ENCODE measurements around the gene C1QTNF2. TPM values are rescaled to one million over a fixed set of nuclear protein-coding genes. Genes with fewer than 3 reads are reported as not detected.

The C1QTNF2 gene
- total RNA-seq, 1 donor from 2014 or later: 2.2 TPM

- no peak for TF ChIP-seq CTCF (IDR thresholded peaks at IDR 0.05)
- Histone ChIP-seq H3K27me3 (no peaks in the 10 kb centered on the region), H3K36me3 (no peaks in the 10 kb centered on the region), H3K9me3 (no peaks in the 10 kb centered on the region), H3K4me1 (peaks cover 9% of the 10 kb centered on the region), H3K27ac (peak overlapping the region; percentile 62), H3K4me3 (peak overlapping the region; percentile 8)
- DNase-seq (no peak), ATAC-seq (peak; percentile 7)
- intact Hi-C loops (cut with DNase I): no loop called here
These were observed 12.5 kb downstream of the C1QTNF2 start for GRCh38 chr5:160357861-160358411.

GRCh38 chr5:160357394-160357793 is 13.0 kb downstream of the C1QTNF2 start:
- Histone ChIP-seq H3K27ac (peak overlapping the region; percentile 62), H3K4me3 (no peak overlapping the region), H3K9me3 (no peaks in the 10 kb centered on the region), H3K27me3 (no peaks in the 10 kb centered on the region), H3K36me3 (no peaks in the 10 kb centered on the region), H3K4me1 (peaks cover 8% of the 10 kb centered on the region)
- TF ChIP-seq CTCF (IDR thresholded peaks at IDR 0.05): no peak
- DNase-seq (no peak), ATAC-seq (no peak)
- intact Hi-C loops (cut with DNase I): no loop called here

GRCh38 chr5:160356550-160357347 is 13.7 kb downstream of the C1QTNF2 start:
- TF ChIP-seq CTCF (IDR thresholded peaks at IDR 0.05): no peak
- Histone ChIP-seq H3K27me3 (no peaks in the 10 kb centered on the region), H3K4me3 (no peak overlapping the region), H3K36me3 (no peaks in the 10 kb centered on the region), H3K27ac (peak overlapping the region; percentile 62), H3K4me1 (peaks cover 8% of the 10 kb centered on the region), H3K9me3 (no peaks in the 10 kb centered on the region)
- no peak for DNase-seq
- intact Hi-C loops (cut with DNase I): no loop called here
- no peak for ATAC-seq

- DNase-seq: no peak
- Histone ChIP-seq H3K9me3 (no peaks in the 10 kb centered on the region), H3K27me3 (no peaks in the 10 kb centered on the region), H3K27ac (no peak overlapping the region), H3K36me3 (no peaks in the 10 kb centered on the region), H3K4me3 (no peak overlapping the region), H3K4me1 (peaks cover 1% of the 10 kb centered on the region)
- no peak for TF ChIP-seq CTCF (IDR thresholded peaks at IDR 0.05)
- intact Hi-C loops (cut with DNase I): no loop called here
- ATAC-seq: no peak
These were observed 15.8 kb downstream of the C1QTNF2 start for GRCh38 chr5:160354666-160355065.

- H3K4me1 ChIP-seq: no peaks in the 10 kb centered on the region
- ATAC-seq: no peak
- no peak overlapping the region for H3K27ac ChIP-seq
- no peak for DNase-seq
- no peak overlapping the region for H3K4me3 ChIP-seq
- H3K36me3 ChIP-seq: no peaks in the 10 kb centered on the region
- no peaks in the 10 kb centered on the region for H3K27me3 ChIP-seq
- intact Hi-C loops (cut with DNase I): no loop called here
- no peak for TF ChIP-seq CTCF (IDR thresholded peaks at IDR 0.05)
- H3K9me3 ChIP-seq: no peaks in the 10 kb centered on the region
These were observed 17.0 kb downstream of the C1QTNF2 start for GRCh38 chr5:160353379-160353778.

All from upper lobe of right lung (tissue), 1 donor.